T-cell (primary cell): ENCODE results near the gene SLBP. TPM values are rescaled to one million over a fixed set of nuclear protein-coding genes. Genes with fewer than 3 reads are reported as not detected.

Experiments
- ATAC-seq, 4 experiments: fragments of 200-7000 bp in 3 of 4; fragments of 150-1000 bp in 1 of 4; cut with Tn5 transposase; replicated peaks in 1 of 4; 1 replicate in 3 of 4; 2 replicates in 1 of 4; pipeline ENCODE4 v1.10.0; 2021; ENCODE audit warnings: moderate library complexity in 3 of 4, mild to moderate bottlenecking in 2 of 4, moderate number of reproducible peaks in 1 of 4
- CTCF ChIA-PET, 2 donors: fragments of 300-600 bp; sonication (Branson Sonifier 250); formaldehyde crosslinking; loops; one replicate each; lab custom pipeline; 2022; ENCODE audit warnings: antibody characterized with exemption in 2 of 2; lab: Charles Lee
- POLR2A ChIA-PET, 2 donors: fragments of 300-600 bp; sonication (Branson Sonifier 250); formaldehyde crosslinking; loops; one replicate each; lab custom pipeline; 2022; ENCODE audit warnings: antibody characterized with exemption in 2 of 2; lab: Charles Lee
- DNase-seq, 35 experiments: peaks; one replicate each; pipeline versions ENCODE4 v3.0.0 to v3.0.0-alpha.2; 2013 to 2023
- H3K27ac ChIP-seq: one replicate; pipeline ENCODE4 v1.5.1; 2013; ENCODE audit warnings: low read length
- H3K27me3 ChIP-seq, 2 experiments: replicated peaks in 1 of 2; 1 replicate in 1 of 2; 2 replicates in 1 of 2; pipeline versions ENCODE4 v1.6.1 to v1.7.0; 2013; ENCODE audit warnings: low read length in 1 of 2, mixed read lengths in 1 of 2; ENCODE audit not compliant: control insufficient read depth in 2 of 2, insufficient read depth in 2 of 2; ENCODE audit errors: extremely low read depth in 1 of 2
- H3K36me3 ChIP-seq, 2 donors: 1 replicate in 1 of 2; 2 replicates in 1 of 2; pipeline versions ENCODE4 v1.6.1 to v1.7.0; 2013; ENCODE audit warnings: low read length in 1 of 2; ENCODE audit not compliant: control insufficient read depth in 2 of 2, insufficient read depth in 1 of 2; ENCODE audit errors: extremely low read depth in 1 of 2
- H3K4me1 ChIP-seq, 2 experiments: 1 replicate in 1 of 2; 2 replicates in 1 of 2; pipeline versions ENCODE4 v1.6.1 to v1.7.0; 2013; ENCODE audit warnings: low read length in 2 of 2, mixed read lengths in 1 of 2; ENCODE audit not compliant: insufficient read depth in 2 of 2, control insufficient read depth in 1 of 2; ENCODE audit errors: extremely low read depth in 1 of 2
- H3K4me3 ChIP-seq, 2 donors: 1 replicate in 1 of 2; 2 replicates in 1 of 2; pipeline versions ENCODE4 v1.5.1 to v1.7.0; 2013; ENCODE audit warnings: mild to moderate bottlenecking in 2 of 2, low read length in 1 of 2, moderate library complexity in 1 of 2; ENCODE audit not compliant: control insufficient read depth in 1 of 2; ENCODE audit errors: extremely low read depth in 1 of 2
- H3K9me3 ChIP-seq: 2 replicates; pipeline ENCODE4 v1.7.0; 2013
- H3K27ac Mint-ChIP-seq, 2 donors: one replicate each; pipeline ENCODE4 v1.8.0; 2020 to 2021; ENCODE audit warnings: mild to moderate bottlenecking in 2 of 2, mixed read lengths in 2 of 2
- H3K27me3 Mint-ChIP-seq, 2 donors: one replicate each; pipeline ENCODE4 v1.8.0; 2021 to 2022; ENCODE audit warnings: mixed read lengths in 2 of 2
- H3K36me3 Mint-ChIP-seq: one replicate; pipeline ENCODE4 v1.8.0; 2021; ENCODE audit warnings: mixed read lengths
- H3K4me1 Mint-ChIP-seq, 3 donors: one replicate each; pipeline ENCODE4 v1.8.0; 2020 to 2022; ENCODE audit warnings: mixed read lengths in 3 of 3, mild to moderate bottlenecking in 1 of 3
- H3K4me3 Mint-ChIP-seq, 3 donors: one replicate each; pipeline ENCODE4 v1.8.0; 2020 to 2022; ENCODE audit warnings: mild to moderate bottlenecking in 3 of 3, mixed read lengths in 3 of 3, moderate library complexity in 3 of 3
- H3K9me3 Mint-ChIP-seq, 3 donors: one replicate each; pipeline ENCODE4 v1.8.0; 2020 to 2022; ENCODE audit warnings: mixed read lengths in 3 of 3
- WGBS: methylation state at CpG from one replicate; pipeline ENCODE4 v1.1.5; 2013; ENCODE audit warnings: missing lambda C conversion rate; ENCODE audit not compliant: insufficient coverage; 5-methylcytosine and 5-hydroxymethylcytosine counted together
- total RNA-seq, 35 experiments: library from RNA in 6 of 35; stranded (reverse) in 6 of 35; fragments of 120-200 nt in 1 of 35; gene quantifications; one replicate each; pipeline versions ENCODE4 v1.2.1 to v1.2.4 and lab custom pipeline; 2013 to 2026

The SLBP gene
- total RNA-seq, 5 donors from 2014 or later (not counting 1 experiment from before 2014, with no cell fraction given): 30.1 to 42.3 (median 36.1) TPM

DNA sequence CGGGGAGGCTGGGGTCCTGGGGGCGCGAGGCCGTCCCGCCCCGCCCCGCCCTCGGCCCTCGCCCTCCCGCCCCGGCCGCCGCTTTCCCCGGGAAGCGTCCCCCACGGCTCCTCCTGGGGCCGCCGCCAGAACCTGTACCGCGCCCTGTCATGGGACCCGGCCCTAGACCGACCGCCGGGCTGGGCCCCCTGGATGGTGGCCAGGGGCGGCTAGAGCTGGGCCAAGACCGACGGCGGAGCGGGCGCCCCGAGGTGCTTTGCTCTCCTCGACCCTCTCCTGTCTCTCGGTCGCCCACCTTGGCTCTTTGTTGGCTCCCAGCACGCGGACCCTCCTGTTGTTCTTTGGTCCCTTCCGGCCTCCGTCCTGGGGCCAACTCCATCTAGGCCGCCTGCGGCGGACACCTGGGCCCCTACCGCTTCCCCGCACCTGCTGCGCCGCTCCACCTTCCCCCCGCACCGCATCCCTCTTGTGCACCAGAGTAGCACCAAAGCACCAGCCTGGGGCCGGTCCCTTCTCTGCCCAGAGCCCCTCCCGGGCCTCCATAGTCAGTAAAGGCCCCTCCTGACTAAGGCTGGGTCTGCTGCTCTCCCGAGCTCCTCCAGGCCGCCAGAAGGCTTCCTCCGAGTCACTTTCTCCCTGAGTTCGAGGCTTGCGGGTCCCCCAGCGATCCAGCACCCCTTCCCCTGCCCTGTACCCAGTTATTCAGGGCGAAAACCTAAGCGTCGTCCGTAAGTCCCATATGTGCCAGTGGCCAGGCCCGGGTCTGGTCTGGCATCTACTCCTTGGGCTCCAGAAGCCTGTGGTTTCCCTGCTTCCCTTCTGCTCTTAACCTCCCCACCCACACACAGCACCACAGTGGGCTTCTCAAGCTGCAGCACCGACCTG is 9.8 kb upstream of the SLBP start:
- no peaks in the 10 kb centered on the region for H3K27me3 ChIP-seq
- H3K4me1 ChIP-seq: peaks cover 24 to 77% of the 10 kb centered on the region in 2 experiments
- ATAC-seq (no peak), DNase-seq (no peak)
- H3K36me3 ChIP-seq: peaks cover 7 to 25% of the 10 kb centered on the region in 2 donors
- CTCF ChIA-PET: interaction anchor here in 1 of 2 donors (0.5 to 6.1 kb wide), 6 partner anchors 10 to 29 kb away, joined by 3 to 75 read pairs (median 5); partner anchors contain the start of gene SLBP
- Mint-ChIP-seq H3K27ac (peak overlapping the region; percentile 99 to 100), H3K27me3 (no peaks in the 10 kb centered on the region), H3K4me3 (peak overlapping the region; percentile 86 to 90 (median 90)), H3K9me3 (no peaks in the 10 kb centered on the region), H3K4me1 (peaks cover 50 to 66% (median 61%) of the 10 kb centered on the region in 3 donors), H3K36me3 (peaks cover 10% of the 10 kb centered on the region)
- no peaks in the 10 kb centered on the region for H3K9me3 ChIP-seq
- H3K4me3 ChIP-seq: peak overlapping the region; percentile 36 to 62
- POLR2A ChIA-PET: interaction anchor here (0.6 to 1.9 kb wide), 4 partner anchors 10 to 154 kb away, joined by 3 to 6 read pairs (median 5); partner anchors contain the start of gene SLBP (in 1 of the 2)
- WGBS: 3% methylated on average over 50 of the region's 61 CpGs
- peak overlapping the region; percentile 95 for H3K27ac ChIP-seq

DNA sequence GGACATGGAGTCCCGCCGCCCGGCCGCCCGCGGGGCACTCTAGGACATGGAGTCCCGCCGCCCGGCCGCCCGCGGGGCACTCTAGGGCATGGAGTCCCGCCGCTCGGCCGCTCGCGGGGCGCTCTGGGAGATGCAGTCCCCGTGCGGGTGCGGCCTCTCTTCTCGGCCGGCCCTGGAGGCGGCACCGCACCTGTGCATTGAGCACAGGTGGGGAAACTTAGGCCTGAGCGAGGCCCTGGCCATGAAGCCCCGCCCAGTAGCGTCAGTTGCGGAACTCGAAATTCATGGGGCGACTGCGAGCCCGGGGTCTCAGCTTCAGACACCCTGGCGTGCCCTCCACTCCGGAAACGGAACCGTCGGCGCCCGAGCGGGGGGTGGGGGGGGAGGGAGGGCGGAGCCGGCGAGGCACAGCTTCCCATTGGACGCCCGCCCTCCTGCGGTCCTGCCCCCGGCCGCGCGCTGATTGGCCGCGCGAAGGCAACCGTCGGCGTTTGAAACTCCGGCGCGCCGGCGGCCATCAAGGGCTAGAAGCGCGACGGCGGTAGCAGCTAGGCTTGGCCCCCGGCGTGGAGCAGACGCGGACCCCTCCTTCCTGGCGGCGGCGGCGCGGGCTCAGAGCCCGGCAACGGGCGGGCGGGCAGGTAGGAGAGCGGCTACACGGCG is 9.0 kb upstream of the SLBP start, which contains the start of the genes TACC3 and TMEM129:
TSS of gene TACC3 (plus strand) at position 519 of the 663 bp plus-strand sequence. CDS start 1,901 bp downstream, outside the sequence.
TSS of gene TMEM129 (minus strand) at position 321 of the 663 bp plus-strand sequence. CDS start 486 bp downstream, outside the sequence.
- H3K4me3 Mint-ChIP-seq: peak within 1 kb of the TSS; percentile 86 to 90 (median 90)
- ChIA-PET CTCF (interaction anchor here in 1 of 2 donors (0.7 to 1.4 kb wide), 4 partner anchors 9 to 28 kb away, joined by 3 to 8 read pairs (median 5); partner anchors contain the start of gene SLBP), POLR2A (interaction anchor here (0.6 to 1.1 kb wide), 3 partner anchors 9 to 155 kb away, joined by 3 to 6 read pairs (median 4); partner anchors contain the start of gene SLBP (in 2 of the 2))
- H3K4me3 ChIP-seq: peak within 1 kb of the TSS; percentile 52 to 62
- peaks cover 42 to 58% (median 57%) of the 10 kb centered on the region in 3 donors for H3K4me1 Mint-ChIP-seq
- H3K36me3 Mint-ChIP-seq: peaks cover 4% of the 10 kb centered on the region
- no peaks in the 10 kb centered on the region for H3K9me3 Mint-ChIP-seq
- WGBS: under 1% methylated on average over 62 of the region's 83 CpGs
- ATAC-seq (peak; percentile 85 to 88 (median 87)), DNase-seq (peak; percentile 89 to 97 (median 94))
- no peaks in the 10 kb centered on the region for H3K9me3 ChIP-seq
- H3K4me1 ChIP-seq: peaks cover 23 to 72% of the 10 kb centered on the region in 2 experiments
- peaks cover 11 to 27% of the 10 kb centered on the region in 2 donors for H3K36me3 ChIP-seq
- no peaks in the 10 kb centered on the region for H3K27me3 ChIP-seq
- no peaks in the 10 kb centered on the region for H3K27me3 Mint-ChIP-seq
- H3K27ac Mint-ChIP-seq: peak within 1 kb of the TSS; percentile 99 to 100
- H3K27ac ChIP-seq: peak within 1 kb of the TSS; percentile 95

DNA sequence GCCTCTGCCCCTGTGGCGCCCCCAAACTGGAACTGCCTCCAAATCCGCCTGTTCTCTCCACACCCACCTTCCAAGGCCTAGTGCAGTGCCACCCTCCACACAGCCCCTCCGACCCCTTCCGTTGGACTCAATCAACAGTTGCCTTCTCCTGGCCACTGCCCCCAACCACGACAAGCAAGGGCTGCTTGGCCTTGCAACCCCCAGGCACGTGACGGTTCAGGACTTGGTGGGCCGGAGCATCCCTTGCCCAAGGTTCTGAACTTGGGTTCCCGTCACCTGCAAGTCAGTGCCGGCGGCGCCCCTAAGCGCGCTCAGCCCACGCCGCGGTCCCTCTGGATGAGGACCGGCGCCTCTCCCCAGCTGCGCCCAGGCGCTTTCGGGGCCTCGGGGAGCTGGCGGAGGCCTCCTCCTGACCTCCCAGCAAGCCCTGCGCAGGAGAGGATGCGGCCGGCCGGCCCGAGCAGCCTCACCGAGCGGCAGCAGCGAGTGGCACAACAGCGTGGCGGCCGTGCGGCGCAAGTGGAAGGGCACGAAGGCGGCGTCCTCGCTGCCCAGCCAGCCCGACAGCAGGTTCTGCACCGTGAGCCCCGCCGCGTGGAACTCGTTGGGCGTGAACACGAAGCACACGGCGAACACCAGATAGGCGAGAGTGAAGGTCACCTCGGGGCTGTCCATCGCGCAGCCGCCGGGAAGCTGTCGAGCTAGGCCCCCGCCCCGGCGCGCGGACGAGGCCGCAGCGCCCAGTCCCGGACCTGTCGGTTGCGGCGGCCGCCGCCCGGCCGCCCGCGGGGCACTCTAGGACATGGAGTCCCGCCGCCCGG is 8.3 kb upstream of the SLBP start:
- no peaks in the 10 kb centered on the region for H3K9me3 ChIP-seq
- H3K27ac ChIP-seq: peak overlapping the region; percentile 60
- peak in 18 of 35 experiments; percentile 13 to 59 (median 33) for DNase-seq
- ATAC-seq: peak; percentile 5 to 31 (median 15)
- 1% methylated on average over 73 of the region's 79 CpGs for WGBS
- Mint-ChIP-seq H3K36me3 (peaks cover 3% of the 10 kb centered on the region), H3K9me3 (no peaks in the 10 kb centered on the region), H3K4me3 (peak overlapping the region; percentile 85 to 86 (median 86)), H3K27ac (peak overlapping the region; percentile 88), H3K27me3 (no peaks in the 10 kb centered on the region), H3K4me1 (peaks cover 38 to 59% (median 57%) of the 10 kb centered on the region in 3 donors)
- no peaks in the 10 kb centered on the region for H3K27me3 ChIP-seq
- CTCF ChIA-PET: interaction anchor here in 1 of 2 donors (0.8 to 1.4 kb wide), 3 partner anchors 8 to 27 kb away, joined by 5 to 8 read pairs (median 5); partner anchors contain the start of gene SLBP
- POLR2A ChIA-PET: interaction anchor here (0.6 to 1.4 kb wide), 3 partner anchors 8 to 11 kb away, joined by 3 to 6 read pairs (median 3); partner anchors contain the start of gene SLBP (in 2 of the 2)
- H3K4me3 ChIP-seq: peak overlapping the region; percentile 35 to 51
- H3K36me3 ChIP-seq: peaks cover 11 to 22% of the 10 kb centered on the region in 2 donors
- H3K4me1 ChIP-seq: peaks cover 20 to 70% of the 10 kb centered on the region in 2 experiments

DNA sequence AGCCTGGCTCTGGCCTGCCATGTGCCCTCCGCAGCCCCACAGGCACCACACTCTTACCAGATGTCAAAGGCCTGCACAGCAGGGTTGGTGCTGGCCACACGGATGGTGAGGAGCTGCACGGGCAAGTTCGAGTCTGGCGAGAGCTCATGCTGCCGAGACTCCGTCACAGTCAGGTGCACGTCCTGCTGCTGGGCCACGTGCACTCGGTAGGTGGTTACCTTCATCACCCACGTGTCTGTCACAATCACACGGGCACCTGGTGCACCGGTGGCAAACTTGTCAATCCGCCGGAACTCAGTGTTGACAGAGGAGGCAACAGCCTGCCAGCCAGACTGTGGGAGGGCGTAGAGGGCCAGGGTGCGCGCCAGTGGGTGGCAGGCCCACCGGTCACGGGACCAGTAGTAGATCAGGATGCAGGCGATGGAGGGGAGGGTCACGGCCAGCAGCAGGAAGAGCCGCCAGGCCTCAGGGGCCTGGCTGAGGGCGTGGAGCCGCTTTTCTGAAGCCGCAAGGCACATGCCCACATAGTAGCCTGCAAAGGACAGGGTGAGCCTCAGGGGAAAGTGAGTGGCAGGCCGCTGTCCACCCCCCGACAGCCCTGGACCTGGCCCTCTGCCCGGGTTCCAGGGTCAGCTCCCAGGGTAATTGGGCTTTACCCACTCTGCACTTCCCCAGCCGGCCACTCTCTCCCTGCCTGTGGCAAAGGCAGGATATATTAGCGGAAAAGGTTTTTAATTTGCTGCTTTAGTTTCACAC is 6.2 kb upstream of the SLBP start:
- peaks cover 34 to 62% (median 60%) of the 10 kb centered on the region in 3 donors for H3K4me1 Mint-ChIP-seq
- DNase-seq (no peak), ATAC-seq (no peak)
- ChIA-PET CTCF (no interaction called here), POLR2A (interaction anchor here in 1 of 2 donors (0.6 kb wide), 1 partner anchor 39 kb away, joined by 5 read pairs; no protein-coding TSS in a partner anchor)
- 92% methylated on average over 26 of the region's 31 CpGs for WGBS
- Histone ChIP-seq H3K27ac (no peak overlapping the region), H3K27me3 (no peaks in the 10 kb centered on the region), H3K4me3 (no peak overlapping the region), H3K36me3 (peaks cover 11 to 19% of the 10 kb centered on the region in 2 donors), H3K9me3 (no peaks in the 10 kb centered on the region), H3K4me1 (peaks cover 22 to 70% of the 10 kb centered on the region in 2 experiments)
- peak overlapping the region; percentile 45 to 86 (median 58) for H3K4me3 Mint-ChIP-seq
- H3K9me3 Mint-ChIP-seq: no peaks in the 10 kb centered on the region
- H3K27me3 Mint-ChIP-seq: no peaks in the 10 kb centered on the region
- H3K27ac Mint-ChIP-seq: peak overlapping the region; percentile 35 to 52
- H3K36me3 Mint-ChIP-seq: no peaks in the 10 kb centered on the region
